ENCODE measurements around the gene TM2D1.

DNA sequence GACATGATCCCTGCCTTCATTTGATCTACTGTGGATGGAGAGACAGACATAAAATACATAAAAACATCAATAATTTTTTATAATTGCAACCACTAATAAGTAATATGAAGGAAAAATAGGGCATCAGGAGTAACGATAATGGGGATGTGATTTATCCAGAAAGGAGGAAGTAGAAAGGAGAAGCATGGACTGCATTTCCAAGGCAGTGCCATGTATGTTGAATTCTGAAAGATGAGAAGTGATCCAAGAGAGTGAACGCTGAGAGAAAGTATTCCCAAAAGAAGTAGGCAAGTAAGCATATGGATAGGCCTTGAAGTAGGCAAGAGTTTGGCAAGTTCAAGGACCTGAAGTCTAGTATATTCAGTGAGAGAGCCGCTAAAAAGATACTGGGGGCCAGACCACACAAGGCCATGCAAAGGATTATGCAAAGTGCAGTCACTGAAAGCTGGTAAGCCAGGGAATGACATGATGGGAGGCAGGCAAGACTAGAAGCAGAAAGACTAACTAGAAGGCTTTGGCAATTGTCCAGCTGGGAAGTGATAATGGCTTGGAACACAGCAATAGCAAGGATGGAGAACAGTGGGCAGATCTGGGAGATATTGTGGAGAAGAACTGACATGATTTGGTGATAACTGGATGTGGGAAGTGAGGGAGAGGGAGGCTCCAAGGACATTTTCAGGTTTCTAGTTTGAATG is 85.9 kb downstream of the TM2D1 start:
- TF ChIP-seq, protein P1, sequence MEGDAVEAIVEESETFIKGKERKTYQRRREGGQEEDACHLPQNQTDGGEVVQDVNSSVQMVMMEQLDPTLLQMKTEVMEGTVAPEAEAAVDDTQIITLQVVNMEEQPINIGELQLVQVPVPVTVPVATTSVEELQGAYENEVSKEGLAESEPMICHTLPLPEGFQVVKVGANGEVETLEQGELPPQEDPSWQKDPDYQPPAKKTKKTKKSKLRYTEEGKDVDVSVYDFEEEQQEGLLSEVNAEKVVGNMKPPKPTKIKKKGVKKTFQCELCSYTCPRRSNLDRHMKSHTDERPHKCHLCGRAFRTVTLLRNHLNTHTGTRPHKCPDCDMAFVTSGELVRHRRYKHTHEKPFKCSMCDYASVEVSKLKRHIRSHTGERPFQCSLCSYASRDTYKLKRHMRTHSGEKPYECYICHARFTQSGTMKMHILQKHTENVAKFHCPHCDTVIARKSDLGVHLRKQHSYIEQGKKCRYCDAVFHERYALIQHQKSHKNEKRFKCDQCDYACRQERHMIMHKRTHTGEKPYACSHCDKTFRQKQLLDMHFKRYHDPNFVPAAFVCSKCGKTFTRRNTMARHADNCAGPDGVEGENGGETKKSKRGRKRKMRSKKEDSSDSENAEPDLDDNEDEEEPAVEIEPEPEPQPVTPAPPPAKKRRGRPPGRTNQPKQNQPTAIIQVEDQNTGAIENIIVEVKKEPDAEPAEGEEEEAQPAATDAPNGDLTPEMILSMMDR (IDR thresholded peaks at IDR 0.05), result no peak
- TF ChIP-seq CEBPB (IDR thresholded peaks at IDR 0.05) (no peak), MAFK (IDR thresholded peaks at IDR 0.05; ENCODE audit: partially characterized antibody) (no peak), TP53 (CRISPR knock-in tag; IDR thresholded peaks at IDR 0.05) (no peak), CHD2 (IDR thresholded peaks at IDR 0.05; ENCODE audit: low read length, partially characterized antibody) (no peak), NFE2L2 (conservative IDR thresholded peaks at IDR 0.05; ENCODE audit: low read length) (no peak), POLR2A (IDR thresholded peaks at IDR 0.05; ENCODE audit: low read length) (no peak), JUN (IDR thresholded peaks at IDR 0.05) (no peak), NR3C1 (IDR thresholded peaks at IDR 0.05) (no peak), RFX5 (IDR thresholded peaks at IDR 0.05) (no peak)
- TF ChIP-seq, protein P2, sequence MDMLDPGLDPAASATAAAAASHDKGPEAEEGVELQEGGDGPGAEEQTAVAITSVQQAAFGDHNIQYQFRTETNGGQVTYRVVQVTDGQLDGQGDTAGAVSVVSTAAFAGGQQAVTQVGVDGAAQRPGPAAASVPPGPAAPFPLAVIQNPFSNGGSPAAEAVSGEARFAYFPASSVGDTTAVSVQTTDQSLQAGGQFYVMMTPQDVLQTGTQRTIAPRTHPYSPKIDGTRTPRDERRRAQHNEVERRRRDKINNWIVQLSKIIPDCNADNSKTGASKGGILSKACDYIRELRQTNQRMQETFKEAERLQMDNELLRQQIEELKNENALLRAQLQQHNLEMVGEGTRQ (IDR thresholded peaks at IDR 0.05), result no peak

Measured in A549 (cell line).